ENCODE data around the gene GMDS.

GMDS gene

GRCh38 chr6:1895721-1896120, 349.7 kb downstream of the GMDS start:
- no peak for DNase-seq (ENCODE audit: low read depth)

GRCh38 chr6:1894954-1895353, 350.5 kb downstream of the GMDS start:
- DNase-seq (ENCODE audit: low read depth), result no peak

GRCh38 chr6:1893470-1894130, 351.8 kb downstream of the GMDS start:
- no peak for DNase-seq (ENCODE audit: low read depth)

GRCh38 chr6:1892716-1893115, 352.7 kb downstream of the GMDS start:
- no peak for DNase-seq (ENCODE audit: low read depth)

GRCh38 chr6:1890987-1891386, 354.4 kb downstream of the GMDS start:
- no peak for DNase-seq (ENCODE audit: low read depth)

GRCh38 chr6:1890071-1890470, 355.3 kb downstream of the GMDS start:
- no peak for DNase-seq (ENCODE audit: low read depth)

GRCh38 chr6:1885576-1886011, 359.8 kb downstream of the GMDS start:
- no peak for DNase-seq (ENCODE audit: low read depth)

- no peak for DNase-seq (ENCODE audit: low read depth)
These were observed 361.1 kb downstream of the GMDS start for GRCh38 chr6:1884313-1884712.

GRCh38 chr6:1878330-1878729, 367.1 kb downstream of the GMDS start:
- no peak for DNase-seq (ENCODE audit: low read depth)

GRCh38 chr6:1873781-1874180, 371.6 kb downstream of the GMDS start:
- DNase-seq (ENCODE audit: low read depth), result no peak

GRCh38 chr6:1872649-1873131, 372.7 kb downstream of the GMDS start:
- DNase-seq (ENCODE audit: low read depth), result no peak

- no peak for DNase-seq (ENCODE audit: low read depth)
These were observed 373.6 kb downstream of the GMDS start for GRCh38 chr6:1871724-1872315.

GRCh38 chr6:1870932-1871331, 374.5 kb downstream of the GMDS start:
- DNase-seq (ENCODE audit: low read depth), result no peak

GRCh38 chr6:1870251-1870650, 375.2 kb downstream of the GMDS start:
- no peak for DNase-seq (ENCODE audit: low read depth)

- no peak for DNase-seq (ENCODE audit: low read depth)
These were observed 375.6 kb downstream of the GMDS start for GRCh38 chr6:1869769-1870168.

GRCh38 chr6:1869308-1869707, 376.1 kb downstream of the GMDS start:
- DNase-seq (ENCODE audit: low read depth), result no peak

GRCh38 chr6:1868561-1869261, 376.7 kb downstream of the GMDS start:
- DNase-seq (ENCODE audit: low read depth), result no peak

- no peak for DNase-seq (ENCODE audit: low read depth)
These were observed 378.2 kb downstream of the GMDS start for GRCh38 chr6:1867197-1867596.

- DNase-seq (ENCODE audit: low read depth), result no peak
These were observed 379.8 kb downstream of the GMDS start for GRCh38 chr6:1865585-1865984.

GRCh38 chr6:1864496-1864895, 380.9 kb downstream of the GMDS start:
- DNase-seq (ENCODE audit: low read depth), result no peak

GRCh38 chr6:1862411-1862810, 383.0 kb downstream of the GMDS start:
- no peak for DNase-seq (ENCODE audit: low read depth)

- DNase-seq (ENCODE audit: low read depth), result no peak
These were observed 384.6 kb downstream of the GMDS start for GRCh38 chr6:1860756-1861348.

- DNase-seq (ENCODE audit: low read depth), result no peak
These were observed 386.5 kb downstream of the GMDS start for GRCh38 chr6:1858859-1859258.
